GM21367 (cell line): ENCODE measurements around the gene BCLAF1.

Source experiments
- ATAC-seq: cut with Tn5 transposase; IDR thresholded peaks from one replicate; pipeline ENCODE4 v1.9.1; 2021; ENCODE audit not compliant: unreplicated experiment

BCLAF1 gene, protein sequence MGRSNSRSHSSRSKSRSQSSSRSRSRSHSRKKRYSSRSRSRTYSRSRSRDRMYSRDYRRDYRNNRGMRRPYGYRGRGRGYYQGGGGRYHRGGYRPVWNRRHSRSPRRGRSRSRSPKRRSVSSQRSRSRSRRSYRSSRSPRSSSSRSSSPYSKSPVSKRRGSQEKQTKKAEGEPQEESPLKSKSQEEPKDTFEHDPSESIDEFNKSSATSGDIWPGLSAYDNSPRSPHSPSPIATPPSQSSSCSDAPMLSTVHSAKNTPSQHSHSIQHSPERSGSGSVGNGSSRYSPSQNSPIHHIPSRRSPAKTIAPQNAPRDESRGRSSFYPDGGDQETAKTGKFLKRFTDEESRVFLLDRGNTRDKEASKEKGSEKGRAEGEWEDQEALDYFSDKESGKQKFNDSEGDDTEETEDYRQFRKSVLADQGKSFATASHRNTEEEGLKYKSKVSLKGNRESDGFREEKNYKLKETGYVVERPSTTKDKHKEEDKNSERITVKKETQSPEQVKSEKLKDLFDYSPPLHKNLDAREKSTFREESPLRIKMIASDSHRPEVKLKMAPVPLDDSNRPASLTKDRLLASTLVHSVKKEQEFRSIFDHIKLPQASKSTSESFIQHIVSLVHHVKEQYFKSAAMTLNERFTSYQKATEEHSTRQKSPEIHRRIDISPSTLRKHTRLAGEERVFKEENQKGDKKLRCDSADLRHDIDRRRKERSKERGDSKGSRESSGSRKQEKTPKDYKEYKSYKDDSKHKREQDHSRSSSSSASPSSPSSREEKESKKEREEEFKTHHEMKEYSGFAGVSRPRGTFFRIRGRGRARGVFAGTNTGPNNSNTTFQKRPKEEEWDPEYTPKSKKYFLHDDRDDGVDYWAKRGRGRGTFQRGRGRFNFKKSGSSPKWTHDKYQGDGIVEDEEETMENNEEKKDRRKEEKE

DNA sequence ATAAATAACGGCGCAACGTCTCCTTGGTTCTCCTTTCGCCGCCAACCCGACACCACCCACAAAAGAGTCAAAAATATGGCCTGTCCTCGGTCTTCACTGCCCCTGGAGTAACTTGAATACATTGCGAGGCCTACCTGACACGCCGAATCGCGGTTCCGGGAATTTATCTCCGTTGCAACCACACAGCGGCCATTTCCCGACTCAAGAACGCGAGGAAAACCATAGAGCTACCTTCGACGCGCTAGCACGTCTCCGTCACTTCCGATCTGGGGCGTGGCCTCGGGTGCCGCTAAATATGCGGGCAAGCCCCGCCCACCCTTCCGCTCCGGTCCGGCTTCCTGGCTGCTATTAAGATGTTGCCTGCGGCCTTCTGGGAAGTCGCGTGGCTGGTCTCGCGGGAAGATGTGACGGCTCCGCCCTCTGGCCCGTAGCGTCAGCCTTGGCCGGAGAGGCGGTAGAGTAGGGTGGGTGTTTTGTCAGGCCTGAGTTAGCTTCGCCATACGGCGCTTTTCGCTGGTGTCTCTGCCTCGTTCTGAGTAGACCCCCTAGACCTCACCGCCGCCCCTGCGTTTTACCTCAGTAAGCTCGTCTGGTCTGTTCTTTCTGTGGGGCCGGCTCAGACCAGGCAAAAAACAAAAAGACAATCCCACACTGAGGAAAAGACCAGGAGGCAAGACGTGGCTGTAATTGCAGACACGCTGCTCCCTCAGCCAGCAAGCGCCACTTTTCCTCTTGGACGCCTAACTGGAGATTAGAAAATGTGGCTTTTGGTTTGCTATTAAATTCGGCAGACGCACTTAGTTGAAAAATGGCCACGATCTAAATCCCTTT, at the start of gene BCLAF1:
Gene BCLAF1, minus strand, starts transcription at position 268 of the 831 bp plus-strand sequence. CDS start 9,980 bp downstream, outside the sequence.
- ATAC-seq: peak; percentile 92

DNA sequence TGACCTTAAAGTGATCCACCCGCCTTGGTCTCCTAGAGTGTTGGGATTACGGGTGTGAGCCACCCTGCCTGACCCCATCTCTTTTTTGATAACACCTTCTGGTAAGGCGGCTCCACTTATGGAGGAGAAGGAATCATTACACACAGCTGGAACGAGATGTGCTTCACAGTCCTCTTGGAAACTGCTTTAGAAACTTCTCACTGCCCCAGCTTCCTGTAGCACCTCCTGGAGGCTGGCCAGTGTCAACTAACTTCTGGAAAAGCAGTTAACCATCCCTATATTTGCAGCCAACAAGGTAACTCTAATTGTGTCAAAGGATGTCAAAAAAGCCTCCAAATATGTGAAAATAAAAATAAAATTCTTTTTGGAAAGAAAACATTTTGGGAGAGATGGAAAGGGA, 48.8 kb upstream of the BCLAF1 start:
- no peak for ATAC-seq

DNA sequence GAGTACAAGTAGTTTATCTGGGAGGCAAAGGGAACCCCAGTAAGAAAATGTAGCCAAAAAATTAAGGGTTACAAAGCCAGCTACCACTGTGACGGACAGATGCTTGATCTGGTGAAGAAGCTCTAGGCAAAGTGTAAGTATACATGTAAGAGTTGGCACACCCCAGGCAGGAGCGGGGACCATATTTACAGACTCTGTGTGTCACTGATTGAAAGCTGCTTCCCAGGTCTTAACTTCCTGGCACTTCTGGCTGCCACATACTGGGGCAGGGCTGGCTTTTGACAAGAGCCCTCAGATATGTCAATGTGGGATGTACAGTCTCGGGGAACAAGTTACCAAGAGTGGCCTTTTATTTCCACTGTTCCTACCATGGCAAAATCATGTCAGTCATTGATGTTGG, 48.0 kb upstream of the BCLAF1 start:
- ATAC-seq: no peak

DNA sequence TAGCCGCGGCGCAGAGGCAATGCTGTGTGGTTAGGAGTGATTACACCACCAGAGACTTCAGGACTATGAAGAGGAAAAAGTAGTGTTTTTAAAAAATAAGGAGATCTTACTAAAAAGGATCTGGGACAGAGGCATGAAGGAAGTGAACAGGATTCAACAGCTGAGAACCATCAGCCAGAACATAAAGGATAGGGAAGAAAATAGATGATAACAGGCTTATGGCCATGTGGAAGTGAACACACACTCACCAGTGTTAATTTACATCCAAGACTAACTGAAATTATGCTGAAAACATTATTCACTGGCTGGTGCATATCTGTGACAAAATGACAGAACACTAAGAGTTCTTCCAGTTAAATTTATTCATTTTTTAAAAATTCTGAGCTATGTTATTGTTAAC, 47.5 kb upstream of the BCLAF1 start:
- no peak for ATAC-seq

DNA sequence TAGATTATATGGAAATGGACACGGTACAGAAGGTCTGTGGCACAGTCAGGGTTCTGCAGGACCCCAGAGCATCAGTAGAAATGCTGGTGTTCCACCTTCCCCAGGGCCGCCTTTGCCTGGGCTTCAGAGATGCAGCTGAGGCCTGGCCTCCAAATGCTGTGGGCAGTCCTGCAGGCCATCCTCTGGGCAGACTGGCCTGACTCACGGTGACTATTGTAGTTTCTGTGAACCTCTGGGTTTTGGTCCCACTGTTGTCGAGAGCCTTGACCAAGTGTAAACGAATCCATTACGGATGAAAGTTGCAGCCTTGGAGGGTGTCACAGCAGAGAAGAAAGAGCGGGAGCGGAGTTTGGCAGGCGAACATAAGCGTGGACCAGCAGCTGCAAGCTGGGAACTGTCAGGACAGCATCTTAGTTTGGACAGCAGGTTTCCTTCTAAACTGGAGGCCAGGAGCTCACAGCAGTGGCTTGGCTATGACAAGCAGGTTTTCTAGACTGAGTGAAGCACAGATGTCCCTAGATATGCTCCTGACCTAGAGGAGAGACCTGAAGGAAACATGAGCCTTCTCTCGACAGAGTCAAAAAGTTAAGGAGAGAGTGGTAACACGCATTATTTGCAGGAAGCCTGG, 46.2 kb upstream of the BCLAF1 start:
- no peak for ATAC-seq

DNA sequence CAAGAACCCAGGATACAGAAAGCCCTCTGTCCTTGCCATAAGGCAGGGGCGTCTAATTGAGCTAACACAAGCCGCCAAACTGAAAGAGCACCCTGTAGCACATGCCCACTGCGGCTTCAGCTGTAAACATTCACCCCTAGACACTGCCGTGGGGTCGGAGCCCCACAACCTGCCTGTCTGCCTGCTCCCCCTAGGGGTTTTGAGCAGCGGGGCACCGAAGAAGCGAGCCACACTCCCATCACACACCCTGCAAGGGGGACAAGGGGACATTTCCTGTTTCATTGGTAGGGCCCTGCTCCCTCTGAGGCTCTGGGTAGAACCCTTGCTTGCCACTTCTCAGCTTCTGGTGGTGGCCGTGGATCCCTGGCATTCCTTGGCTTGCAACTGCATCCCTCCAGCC, 45.2 kb upstream of the BCLAF1 start:
- ATAC-seq: no peak

DNA sequence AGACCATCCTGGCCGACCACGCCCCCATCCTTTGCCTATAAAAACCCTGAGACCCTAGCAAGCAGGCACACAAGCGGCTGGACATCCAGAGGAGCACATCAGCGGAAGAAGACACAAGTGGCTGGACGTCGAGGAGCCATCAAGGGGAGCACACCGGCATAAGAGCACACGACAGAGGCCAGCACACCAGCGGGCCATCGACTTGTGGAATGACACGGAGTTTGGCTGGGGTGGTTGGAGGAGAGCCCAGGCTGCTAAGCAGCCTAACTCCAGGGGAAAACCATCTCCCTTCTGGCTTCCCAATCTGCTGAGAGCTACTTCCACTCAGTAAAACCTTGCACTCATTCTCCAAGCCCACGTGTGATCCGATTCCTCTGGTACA, 44.8 kb upstream of the BCLAF1 start:
- ATAC-seq: no peak

DNA sequence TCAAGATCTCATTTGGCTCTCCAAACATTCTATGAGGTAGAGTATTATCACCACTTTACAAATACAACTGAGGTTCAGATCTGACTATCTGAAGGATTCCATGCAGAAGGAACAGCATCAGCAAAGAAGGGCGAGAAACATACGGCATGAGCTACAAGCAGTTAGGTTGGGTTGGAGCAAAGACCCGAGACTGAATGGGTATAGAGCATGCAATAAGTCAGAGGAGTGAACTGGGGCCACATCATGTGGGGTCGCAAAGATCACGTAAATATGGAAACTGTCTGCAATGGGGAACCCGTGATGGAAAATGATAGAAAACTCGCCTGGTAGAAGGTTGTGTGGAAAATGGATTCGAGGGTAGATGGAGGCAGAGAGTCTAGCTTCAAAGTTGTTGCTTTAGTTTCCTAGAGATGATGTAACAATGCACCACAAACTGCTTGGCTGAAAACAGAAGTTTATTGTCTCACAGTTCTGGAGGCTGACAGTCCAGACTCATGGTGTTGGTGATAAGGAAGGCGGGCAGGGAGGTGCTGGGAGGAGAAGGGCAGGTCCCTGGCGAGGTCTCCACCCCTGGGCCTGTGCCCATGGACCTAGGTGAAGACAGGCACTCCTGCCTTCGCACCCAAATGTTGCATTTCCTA, 44.3 kb upstream of the BCLAF1 start:
- no peak for ATAC-seq

DNA sequence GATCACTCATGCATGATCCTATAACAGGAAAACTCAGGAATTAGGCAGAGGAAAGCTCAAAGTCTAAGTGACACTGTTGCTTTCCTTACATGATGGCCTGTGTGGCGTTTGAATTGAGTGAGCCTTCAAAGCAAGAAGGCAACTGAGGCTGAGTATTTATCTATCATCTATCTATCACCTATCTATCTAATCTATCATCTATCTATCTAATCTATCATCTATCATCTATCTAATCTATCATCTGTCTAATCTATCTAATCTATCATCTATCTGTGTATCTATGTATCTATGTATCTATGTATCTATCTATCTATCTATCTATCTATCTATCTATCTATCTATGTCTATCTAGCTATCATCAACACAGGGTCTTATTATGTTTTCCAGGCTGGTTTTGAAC, 41.8 kb upstream of the BCLAF1 start:
- ATAC-seq: no peak

DNA sequence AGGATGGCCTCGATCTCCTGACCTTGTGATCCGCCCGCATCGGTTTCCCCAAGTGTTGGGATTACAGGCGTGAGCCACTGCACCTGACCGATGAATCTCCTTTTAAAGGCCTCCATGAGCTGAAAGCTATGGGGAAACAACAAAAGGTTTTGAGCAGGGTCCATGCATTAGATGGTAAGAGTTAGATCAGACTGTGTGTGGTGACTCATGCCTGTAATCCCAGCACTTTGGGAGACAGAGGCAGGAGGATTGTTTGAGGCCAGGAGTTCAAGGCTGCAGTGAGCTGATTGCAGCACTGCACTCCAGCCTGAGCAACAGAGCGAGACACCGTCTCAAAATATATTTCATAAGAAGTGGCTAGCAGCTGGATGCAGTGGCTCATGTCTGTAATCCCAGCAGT, 41.0 kb upstream of the BCLAF1 start:
- ATAC-seq: no peak

DNA sequence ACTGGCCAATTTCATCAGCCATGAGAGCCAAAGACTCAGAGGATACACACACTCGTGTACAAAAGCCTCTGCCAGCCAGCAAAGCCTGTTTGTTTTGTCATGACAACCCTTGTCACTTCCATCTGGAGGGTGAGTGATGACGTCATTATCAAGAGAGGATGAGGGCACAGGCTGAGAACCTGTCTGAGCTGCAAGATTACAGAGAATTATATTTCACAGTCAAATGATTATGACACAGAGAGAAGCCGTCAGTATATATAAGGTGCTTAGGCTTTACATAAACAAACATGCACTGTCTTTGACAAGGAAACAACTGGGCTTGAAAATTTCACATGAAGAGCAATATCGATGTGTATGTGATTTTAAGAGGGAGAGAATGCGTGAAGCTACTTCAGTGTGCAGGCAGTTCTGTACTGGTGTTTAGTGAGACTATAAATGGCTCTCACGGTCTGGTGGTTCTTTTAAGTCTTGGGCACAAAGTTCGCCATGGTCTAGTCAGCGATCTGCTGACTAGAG, 36.5 kb upstream of the BCLAF1 start:
- no peak for ATAC-seq

DNA sequence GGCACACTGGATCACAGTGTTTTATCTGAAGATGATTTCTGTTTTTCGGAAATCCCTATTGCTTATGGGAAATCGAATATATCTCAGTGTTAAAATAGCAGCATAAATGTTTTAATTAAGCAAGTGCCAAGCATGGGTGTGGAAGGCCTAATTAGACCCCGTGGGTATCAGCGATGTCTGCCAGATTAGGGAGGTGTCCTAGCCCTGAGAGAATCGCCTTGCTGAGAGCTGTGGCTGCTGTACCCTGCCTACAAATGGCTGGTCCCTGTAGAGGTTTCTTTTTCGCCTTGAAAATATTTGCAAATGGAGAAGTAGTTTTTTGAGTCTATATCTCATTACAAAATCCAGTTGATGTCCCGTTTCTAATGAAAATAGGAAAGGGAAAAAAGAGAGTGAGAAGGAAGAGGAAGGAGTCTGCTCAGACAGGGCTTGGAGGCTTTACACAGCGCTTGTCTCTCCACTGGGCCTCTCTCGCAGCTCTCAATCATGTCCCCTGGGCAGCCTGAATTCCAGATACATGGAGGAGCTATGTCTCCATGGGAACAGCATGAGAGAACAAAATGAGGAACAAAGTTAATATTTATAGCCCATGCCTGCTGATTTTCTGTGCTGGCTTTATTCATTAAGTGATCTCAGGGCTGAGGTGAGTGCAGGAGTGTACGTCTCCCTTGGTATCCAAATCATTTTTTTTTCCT, 35.2 kb upstream of the BCLAF1 start:
- no peak for ATAC-seq

DNA sequence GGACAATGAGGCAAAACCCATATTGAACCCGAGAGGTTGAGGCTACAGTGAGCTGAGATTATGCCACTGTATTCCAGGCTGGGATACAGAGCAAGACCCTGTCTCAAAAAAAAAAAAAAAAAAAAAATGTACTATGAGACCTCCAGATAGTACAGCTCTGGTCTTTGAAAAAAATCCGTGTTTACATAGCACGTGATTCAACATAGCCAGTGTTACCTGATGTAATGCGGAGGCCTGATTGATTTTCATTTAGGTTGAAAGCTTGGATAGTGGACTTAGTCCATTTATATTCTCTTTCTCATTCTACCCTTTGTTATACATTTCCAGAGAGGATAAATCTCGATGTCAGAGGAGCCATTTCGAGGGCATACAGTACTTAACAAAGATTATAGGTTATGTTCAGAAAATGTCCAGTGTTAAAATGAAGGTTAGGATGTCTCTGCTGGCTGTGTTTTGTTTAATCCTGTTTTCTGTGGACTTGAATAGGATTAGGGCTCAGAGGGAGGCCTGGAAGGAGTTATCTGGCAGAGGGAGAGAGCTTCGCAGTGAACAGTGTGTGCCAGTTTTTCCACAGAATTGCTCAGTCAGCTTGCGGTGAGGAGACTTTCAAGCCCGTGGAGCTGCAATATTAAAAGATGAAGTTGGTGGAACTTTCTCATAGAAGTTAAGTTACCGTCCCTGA, 33.9 kb upstream of the BCLAF1 start:
- no peak for ATAC-seq

DNA sequence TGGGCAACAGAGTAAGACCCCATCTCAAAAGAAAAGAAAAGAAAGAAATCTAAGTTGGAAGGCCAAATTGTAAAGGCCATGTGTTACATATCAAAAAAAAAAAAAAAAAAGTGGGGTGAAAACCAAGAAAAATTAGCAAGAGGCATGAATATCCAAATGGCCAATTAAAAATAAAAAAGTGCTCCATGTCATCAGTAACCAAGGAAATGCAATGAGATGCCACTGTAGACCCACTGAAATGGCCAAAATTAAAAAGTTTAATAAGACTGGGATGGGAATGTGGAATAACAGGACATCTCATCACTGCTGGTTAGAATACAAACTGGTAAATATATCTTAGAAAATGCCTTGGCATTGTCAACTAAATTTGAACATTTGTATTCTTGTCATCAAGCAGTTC, 30.1 kb upstream of the BCLAF1 start:
- no peak for ATAC-seq

DNA sequence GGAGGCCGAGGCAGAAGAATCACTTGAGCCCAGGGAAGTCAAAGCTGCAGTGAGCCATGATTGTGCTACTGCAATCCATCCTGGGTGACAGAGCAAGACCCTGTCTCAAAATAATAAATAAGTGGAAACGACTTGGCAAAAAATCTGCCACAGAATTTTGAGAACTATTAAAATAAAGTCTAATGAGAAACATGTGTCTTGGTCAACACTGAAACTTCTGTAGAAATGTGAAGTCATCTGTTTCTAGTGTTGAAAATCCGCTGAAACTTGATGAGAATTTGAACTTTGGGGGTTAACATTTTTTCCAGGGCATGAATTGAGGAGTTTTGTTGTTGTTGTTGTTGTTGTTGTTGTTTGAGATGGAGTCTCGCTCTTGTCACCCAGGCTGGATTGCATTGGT, 29.0 kb upstream of the BCLAF1 start:
- ATAC-seq: no peak

DNA sequence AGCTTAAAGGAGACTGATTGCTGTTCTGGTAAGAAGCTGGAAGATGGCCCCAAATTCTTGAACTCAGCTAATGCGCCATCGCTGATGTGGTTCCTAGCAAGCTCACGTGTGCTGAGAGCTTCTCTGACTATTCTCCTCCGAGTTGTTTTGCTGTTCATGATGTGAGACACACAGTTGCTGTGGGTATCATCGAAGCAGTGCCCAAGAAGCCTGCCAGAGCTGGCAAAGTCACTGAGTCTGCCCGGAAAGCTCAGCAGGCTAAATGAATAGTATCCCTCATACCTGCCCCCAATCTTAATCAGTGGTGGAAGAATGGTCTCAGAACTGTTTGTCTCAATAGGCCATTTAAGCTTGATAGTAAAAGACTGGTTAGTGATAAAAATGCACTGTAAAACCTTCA, 28.3 kb upstream of the BCLAF1 start:
- ATAC-seq: no peak

DNA sequence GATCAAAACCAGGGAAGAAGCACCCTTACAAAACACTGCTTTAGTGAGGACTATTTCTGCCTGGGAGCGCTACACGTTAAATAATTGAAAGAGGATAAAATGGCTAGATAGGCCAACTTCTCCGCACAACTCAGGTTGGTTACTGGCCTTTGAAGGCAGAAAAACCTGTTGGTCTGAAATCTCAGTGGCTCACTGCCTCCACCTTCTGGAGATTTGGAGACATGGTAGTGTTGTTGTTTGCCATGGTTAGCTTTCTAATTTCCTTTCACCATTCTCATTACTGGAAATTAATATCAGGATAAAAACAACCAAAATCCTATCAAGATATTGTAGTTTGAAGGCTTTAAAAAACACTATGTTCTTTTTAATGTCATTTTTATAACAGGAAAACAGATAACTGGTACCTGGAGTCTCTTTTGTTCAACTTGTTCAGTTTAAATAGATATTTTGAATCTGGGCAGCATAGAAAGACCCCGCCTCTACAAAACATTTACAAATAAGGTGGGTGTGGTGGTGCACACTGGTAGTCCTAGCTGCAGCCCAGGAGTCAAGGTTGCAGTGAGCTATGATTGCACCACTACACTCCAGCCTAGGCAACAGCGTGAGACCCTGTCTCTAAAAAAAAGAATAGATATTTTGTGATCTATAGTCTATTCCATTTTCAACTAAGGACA, 27.5 kb upstream of the BCLAF1 start:
- peak; percentile 82 for ATAC-seq

DNA sequence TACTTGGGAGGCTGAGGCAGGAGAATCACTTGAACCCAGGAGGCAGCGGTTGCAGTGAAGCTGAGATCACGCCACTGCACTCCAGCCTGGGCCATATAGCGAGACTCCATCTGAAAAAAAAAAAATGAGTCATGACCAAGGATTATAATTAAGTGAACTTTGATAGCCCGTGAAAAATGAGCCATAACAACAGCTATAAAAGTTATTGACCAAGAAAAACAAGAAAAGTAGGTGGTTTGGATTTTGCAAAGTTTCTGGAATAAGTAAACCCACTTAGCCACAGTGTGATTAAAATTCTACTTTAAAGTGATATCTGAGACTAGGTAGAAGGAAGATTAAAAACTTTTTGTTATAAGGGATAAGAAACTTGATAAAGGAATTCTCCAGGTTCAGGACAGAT, 25.9 kb upstream of the BCLAF1 start:
- no peak for ATAC-seq
